Stimulated activated naive CD8-positive, alpha-beta T cell treated with anti-CD3 and anti-CD28 coated beads, Interleukin-15, Interleukin-2, amounts not matched to agents 100 U/mL and 50 U/mL, for 24 hours (primary cell): Measurements from ENCODE around the gene CAMK2A.

Source experiments
- ATAC-seq: fragments of 150-1000 bp; cut with Tn5 transposase; one replicate; pipeline ENCODE4 v1.10.0; 2021
- DNase-seq: peaks from one replicate; pipeline ENCODE4 v3.0.0; 2021

The CAMK2A gene

DNA sequence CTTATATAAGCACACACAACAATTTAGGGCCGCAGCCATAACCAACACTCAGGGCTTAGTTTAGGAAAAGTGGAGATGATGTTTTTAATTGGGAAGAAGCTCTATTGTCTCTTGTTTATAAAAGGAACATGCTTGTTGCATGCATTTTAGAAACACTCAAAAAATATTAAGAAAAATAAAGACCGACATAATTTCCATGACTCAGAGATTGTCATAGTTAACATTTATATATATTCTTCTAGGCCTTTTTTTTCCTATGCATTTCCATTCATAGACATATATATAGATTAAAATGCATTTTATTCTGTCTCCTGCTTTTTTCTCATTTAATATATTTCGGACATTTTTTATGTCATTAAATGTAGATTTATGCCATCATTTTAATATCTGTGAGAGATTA is 26.7 kb upstream of the CAMK2A start:
- no peak for DNase-seq
- no peak for ATAC-seq

DNA sequence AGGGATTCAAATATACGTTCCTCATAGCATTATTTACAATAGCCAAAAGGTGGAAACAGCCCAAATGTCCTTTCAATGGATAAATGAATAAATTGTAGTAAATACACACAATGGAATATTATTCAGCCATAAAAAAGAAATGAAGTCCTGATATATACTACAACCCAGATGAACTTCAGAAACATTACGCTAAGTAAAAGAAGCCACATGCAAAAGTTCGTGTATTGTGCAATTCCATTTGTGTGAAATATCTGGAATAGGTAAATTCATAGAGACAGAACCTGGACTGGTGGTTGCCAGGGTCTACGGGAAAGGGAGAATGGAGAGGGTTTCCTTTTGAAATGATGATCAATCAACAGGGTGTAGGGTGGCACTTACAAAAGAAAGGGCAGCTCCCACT is 25.7 kb upstream of the CAMK2A start:
- ATAC-seq (no peak), DNase-seq (no peak)

DNA sequence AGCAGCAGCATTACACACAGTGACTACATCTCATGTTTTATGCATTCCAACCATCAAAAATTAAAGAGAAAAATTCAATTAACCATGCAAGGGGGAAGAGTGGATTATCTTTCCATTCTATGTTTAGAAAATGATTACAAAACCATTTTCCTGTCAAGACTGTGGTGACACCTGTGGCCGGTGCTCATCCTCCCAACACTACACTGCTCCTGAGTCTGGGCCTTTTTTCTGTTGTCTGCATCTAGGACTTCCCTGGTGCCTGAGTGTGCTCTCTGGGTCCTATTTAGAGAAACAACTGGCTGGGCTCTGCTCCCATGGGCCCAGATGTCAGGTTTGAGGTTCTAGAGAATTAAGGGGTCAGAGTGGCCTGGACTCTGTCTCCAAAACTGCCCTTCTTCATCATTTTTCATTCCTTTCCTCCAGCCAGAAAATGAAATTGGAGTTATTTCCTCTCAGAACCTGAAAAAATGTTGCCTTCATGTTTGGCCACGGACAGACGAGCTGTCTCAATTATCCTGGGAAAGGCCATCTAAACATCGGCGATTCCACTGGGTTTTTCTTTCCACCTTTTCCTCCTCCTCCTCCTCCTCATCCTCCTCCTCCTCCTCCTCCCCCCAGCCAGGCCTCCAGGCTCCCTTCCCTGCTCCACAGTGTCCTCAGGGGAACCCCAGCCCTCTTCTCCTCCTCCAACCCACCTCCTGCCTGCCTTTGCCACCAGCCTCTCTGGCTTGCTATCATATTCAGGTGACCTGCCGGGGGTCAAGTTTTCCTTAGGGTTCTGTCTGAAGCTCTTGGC is 24.5 kb upstream of the CAMK2A start:
- no peak for DNase-seq
- no peak for ATAC-seq

DNA sequence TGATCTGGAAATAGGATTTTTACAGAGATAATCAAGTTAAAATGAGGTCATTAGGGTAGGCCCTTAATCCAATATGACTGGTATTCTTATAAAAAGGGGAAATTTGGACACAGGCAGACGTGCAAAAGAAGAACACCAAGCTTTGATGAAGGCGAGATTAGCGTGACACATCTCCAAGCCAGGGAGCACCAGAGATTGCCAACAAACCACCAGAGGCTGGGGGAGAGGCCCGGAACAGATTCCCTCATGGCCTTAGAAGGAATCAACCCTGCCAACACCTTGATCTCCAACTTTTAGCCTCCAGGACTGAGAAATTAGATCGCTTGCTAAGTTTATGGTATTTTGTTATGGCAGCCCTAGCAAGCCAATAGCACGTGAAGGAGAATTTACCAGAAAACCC is 23.9 kb upstream of the CAMK2A start:
- DNase-seq (no peak), ATAC-seq (no peak)

DNA sequence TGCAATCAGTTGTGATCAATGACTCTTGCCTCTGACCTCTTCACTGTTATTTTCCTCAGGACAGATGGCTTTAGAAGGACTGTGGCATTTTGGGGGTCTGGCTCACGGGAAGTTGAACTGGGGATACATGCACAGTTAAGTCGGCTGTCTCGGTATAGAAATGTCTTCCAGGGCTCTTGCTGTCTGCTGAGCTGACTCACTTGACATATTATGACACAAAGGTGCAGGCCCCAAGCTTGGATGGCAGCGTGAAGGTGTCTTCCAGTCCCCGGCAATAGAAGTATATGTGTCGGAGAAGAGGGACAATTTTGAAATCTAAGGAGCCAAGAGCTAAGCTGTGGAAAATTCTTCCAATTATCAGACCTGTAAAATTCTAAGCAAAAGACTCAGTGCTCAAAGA is 22.9 kb upstream of the CAMK2A start:
- ATAC-seq: no peak
- DNase-seq: no peak

DNA sequence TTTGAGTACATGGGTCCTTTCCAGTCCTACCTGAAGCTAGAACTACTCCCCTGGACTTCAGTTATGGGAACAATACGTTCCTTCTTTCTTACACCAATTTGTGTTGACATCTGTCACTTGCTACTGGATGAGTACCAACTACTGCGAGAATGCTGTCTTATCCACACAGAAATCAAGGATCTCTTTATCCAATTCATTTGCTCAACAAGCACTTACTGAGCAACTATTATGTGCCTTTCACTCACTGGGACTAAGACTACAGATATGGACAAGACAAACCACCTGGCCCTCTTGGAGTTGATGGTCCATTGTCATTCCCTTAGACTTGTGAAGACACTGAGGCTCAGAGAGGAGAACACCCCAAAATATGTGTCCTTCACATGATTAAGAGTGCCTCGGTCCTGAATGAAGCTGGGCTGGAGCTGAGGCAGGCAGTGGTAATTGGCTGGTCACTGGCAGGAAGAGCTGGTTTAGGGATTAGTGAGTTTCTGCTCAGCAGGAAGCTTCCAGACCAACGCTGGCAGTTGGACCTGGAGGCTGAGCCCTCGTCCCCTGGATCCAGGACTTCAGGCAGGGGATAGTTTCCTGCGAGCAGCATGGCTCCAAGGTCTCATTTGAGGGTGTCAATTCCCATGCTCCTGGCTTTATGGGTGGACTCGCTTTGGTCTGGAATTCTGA is 21.6 kb upstream of the CAMK2A start:
- DNase-seq: no peak
- ATAC-seq: no peak

DNA sequence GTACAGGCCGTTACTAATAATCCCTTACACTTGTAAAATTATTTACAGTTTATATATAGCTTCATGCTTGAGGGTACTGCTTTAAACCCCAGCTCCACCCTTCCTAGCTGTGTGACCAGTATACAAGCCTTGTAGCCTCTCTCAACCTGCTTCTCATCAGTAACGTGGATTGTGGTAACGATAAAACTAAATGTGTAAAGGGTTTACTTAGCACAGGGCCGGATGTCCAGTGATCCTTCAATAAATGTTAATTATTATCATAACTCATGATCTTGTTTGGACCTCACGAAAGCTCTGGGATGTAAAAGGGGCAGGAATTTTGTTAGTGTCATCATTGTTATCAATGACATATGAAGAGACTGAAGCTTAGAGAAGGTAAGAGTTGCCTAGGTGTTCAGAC is 20.7 kb upstream of the CAMK2A start:
- DNase-seq: no peak
- no peak for ATAC-seq

DNA sequence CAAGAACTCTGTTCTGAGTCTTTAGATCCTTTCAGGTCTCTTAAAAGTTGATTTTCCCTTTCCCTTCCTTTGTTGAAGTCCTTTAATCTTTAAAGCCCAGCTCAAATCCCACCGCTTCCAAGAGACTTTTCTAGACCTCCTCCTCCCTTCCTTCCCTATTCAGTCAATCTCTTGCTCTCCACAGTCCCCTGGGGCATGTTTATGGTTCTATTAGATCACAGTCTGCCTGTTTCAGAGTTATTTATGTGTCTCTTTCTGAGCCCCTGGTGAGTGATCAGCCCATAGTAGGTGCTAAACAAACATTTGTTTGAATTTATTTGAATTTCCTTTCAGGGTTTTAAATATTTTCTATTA is 20.3 kb upstream of the CAMK2A start:
- no peak for ATAC-seq
- DNase-seq: no peak

DNA sequence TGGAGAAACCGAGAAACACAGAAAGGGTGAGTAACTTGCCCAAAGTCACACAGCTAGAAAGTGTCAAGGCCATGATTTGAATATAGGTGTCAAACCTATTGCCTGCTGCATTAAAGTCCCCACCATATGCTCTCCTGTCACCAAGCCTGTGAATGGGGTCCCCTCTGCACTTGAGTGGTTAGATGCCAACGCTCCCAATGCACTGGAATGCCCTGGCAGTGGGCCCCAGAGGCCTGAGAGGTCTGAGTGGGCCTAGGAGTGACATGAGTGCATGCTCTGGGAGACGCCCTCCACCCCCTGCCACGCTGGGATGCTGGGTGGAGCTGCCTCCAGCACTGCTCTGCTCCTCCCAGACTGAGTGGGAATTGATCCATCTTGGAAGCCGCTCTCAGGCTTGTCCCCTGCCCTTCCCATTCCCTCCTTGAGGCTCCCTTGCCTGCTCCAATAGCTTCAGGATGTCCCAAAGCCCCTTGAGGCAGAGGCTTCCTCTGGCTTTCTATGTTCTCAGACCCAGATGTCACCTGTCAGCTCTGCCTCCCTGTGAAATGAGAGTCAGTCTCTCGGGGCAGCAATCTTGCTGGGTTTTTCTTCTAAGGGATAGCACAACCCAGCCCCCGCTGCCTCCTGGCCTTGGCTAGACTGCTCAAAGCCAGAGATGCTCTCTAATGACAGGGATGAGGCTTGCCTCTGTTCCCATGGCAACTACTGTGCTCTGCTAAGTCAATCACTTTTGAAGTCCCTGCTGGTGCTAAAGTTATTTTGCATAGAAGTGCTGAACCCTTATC is 19.7 kb upstream of the CAMK2A start:
- ATAC-seq (no peak), DNase-seq (no peak)

DNA sequence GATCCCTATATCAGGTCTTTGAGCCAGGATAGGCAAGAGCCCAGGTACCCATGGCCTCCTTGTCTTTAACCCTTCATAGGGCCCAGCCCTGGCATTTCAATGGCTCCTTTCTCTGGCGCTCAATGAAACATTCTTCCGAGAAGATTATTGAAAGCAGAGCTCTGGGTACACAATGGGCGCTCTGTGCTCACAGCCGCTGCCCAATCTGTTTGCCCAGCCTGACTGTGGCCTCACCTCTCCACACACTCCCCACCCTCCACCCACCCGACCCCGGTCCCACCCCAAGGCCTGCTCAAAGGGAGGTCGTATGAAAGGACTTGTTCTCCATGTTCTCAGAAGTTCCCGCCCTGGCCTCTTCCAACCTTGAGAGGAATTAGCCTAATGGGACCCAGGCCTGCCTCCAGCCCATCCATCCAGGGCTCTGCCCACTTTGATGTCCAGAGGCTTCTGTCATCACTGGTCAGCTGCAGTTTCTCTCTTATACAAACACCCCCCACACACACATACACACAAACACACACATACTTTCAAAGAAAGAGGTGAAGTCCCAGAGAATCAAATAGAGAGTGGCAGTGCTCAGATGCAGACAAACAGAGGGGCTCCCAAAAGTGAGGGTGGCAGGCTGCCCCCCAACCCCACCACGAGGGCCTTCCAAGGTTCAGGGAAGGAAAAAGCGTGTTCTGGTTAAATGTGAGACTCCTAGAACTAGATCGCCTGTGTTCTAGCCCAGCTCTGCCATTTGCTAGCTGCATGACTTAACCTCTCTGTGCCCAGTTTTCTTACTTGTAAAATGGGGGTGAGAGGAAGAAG is 18.2 kb upstream of the CAMK2A start:
- DNase-seq (no peak), ATAC-seq (no peak)

DNA sequence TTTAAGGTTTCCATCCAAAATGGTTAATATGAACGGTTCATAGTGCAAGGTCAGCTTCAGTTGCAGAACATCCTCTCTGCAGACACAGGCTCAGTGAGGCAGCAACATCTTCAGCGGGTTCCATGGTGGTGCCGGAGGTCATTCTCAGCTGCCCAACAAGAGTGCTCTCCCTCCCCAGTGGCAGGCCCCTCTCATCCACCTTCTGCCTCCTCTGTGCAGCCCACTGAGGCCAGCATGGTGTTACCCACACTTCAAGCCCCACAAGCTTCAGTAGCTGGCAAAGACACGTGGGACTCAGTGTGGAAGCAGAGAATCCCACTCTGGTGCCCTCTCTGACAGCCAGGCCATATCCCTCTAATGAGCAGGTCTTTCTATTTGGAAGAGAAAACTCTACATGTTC is 17.2 kb upstream of the CAMK2A start:
- no peak for ATAC-seq
- no peak for DNase-seq

DNA sequence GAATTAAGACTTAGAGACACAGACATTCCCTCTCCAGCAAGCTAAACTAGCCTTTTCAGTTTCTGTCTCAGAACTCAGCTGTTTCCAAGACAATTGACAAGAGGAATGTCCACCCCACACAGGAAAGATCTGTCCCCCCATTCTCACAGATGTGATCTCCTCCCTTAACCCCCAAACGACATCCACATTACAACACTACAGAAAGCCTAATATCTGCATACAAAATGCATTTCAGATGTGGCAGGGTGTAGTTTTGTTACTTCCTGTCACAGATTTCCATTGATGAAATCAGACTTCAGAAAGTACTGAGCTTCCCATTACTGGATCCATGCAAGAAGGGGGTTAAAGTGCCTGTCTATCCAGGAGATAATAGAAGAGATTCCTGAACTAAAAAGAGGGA is 16.0 kb upstream of the CAMK2A start:
- ATAC-seq (no peak), DNase-seq (no peak)

DNA sequence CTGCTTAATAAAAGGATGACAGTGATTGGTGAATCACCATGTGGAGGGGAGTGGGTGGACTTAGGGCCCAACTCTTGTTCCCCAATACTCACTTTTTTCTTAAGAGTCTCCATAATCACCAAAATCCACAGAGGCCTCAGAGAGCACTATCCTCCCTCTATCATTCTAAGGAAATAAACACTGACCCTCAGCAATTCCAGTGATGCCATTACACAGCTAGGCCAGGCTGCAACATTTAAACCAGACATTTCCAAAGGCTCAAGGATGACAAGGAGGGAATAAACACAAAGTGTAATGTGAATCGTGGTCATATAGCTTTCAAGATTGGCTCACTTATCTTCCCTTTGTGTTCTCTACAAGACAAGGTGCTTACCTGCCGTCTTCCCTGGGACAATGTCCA is 15.5 kb upstream of the CAMK2A start:
- DNase-seq: no peak
- ATAC-seq: no peak

DNA sequence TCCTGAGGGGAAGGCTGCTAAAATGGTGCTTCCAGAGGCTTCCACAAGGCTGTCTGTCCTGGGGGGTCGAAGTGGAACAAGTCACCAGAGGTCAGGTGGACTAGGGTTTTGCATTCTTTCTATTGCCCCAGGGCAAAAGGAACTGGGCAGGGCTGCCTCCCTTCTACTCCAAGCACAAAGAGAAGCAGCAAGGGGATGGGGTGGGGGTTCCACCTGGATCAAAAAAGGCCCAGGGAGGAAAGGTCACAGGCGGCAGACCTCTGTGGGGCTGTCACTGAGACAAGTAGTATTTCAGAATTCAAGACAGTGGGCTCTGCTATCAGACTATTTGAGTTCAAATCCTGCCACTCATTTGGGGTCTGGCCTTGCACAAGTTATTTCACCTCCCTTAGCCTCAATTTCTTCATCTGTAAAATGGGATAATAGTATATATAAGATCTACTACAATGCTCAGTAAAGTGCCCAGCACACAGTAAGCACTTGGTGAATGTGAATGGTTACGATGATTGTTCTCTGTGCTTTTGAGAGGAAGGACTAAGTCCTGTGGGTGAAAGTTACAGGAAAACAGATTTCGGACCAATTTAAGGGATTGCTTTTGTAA is 15.0 kb upstream of the CAMK2A start:
- ATAC-seq: no peak
- no peak for DNase-seq

DNA sequence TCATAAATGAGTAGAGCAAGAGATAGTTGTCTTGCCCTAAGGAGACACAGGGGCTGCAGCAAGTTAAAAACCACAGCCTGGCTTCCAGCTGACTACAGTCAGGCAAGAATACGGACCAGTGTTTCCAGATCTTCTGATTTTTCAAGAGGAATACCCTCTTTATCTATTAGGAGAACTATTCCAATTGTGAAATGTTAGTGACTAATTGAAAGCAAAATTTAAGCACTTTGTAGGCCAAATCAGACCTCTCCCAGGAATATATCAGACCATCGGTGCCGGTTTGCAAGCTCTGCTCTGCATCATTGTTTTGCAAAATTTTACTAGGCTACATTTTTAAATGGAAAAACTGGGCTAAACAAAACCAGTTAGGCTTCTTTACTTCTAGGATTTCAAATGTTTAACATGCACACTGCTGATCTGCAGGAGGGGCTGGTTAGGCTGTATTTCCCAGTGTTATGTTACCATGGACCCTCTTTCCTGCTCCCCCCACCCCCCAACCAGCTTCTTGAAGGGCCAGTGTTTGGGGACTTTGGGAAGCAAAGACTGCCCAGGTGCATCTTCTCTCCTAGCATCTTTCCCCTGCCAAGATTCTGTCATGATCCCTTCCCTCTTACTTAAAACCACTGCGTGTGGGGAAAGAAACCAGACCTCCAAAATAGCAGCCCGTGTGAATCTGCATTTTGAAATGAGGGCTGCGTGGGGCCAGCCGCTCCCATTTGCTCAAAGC is 14.2 kb upstream of the CAMK2A start:
- ATAC-seq: no peak
- DNase-seq: no peak

DNA sequence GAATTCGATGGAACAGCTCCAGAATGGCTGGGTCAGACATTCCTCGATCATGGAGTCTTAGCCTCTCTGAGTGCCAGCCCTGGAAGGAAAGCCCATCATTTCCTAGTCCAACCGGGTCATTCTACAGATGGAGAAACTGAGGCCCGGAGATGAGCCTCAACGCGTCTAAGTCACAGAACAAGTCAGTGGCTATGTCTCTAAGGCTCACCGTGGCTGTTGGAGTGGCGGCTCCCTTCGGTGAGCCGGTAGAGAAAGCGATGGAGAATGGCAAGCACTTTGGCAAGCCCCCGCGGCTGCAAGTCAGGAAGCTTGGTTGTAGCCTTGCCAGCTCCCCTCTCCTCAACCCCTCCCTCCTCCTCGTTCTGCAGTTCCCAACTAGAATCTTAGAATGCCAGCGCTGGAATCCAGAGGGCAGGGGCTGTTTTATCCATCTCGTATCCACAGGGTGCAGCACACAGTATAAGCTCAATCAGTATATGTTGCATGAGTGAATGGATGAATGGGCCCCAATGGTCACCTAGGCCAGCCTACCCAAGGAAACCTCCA is 13.6 kb upstream of the CAMK2A start:
- DNase-seq: no peak
- ATAC-seq: no peak

DNA sequence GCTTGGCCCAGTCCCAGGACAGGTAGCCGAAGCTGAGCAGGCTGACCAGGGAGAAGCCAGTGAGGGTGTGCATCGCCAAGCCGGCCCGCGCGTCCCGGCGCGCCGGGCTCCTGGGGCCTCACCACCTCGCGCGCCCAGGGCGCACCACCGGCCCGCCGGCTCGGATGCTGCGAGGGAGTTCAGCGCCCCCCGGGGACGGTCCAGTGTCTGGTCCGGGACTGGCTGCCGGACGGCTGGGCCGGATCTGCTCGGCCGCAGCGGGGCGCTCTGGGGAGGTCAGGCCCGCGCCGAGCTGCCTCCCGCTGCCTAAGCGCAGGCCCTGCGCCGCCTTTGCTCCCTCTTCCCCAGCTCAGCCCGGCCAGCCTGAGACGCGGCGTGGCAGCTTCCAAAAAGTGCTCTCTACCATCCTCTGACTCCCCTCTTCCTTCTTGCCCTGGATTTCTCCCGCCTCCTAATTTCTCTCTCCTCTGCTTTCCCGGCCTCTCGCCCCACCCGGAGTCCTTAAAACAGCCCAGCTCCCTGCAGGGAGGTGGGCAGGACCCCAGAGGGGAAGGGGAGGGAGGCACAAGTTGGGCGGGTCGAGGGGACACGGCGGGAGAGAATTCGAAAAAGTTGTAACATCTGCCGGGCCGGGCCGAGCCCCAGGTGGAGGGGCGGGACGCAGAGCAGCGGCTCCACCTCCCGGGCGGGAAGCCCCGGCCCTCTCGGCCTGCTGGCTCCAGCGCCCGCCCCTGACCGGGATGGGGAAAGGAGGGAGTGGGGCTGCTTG is 12.9 kb upstream of the CAMK2A start, which contains the start of gene ARSI:
TSS of gene ARSI (minus strand) at position 605 of the 769 bp plus-strand sequence. CDS start at position 73, 532 bp downstream.
- DNase-seq: no peak

DNA sequence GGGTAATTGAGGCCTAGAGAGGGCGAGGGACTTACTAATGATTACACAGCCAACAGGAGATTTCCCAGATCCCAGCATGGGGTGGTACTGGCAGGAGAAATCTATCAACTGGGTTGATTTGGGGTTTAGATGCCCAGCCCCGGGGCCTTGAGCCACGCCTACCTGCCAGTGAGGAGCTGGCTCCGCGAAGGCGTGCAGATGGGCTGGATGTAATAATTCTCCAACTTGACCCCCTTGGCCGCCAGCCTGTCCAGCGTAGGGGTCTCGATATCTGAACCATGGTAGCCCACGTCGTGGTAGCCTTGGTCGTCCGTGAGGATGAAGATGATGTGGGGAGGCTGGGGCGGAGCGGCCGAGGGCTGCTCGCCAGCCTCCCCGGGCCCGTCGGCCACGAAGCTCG is 12.3 kb upstream of the CAMK2A start:
- ATAC-seq: no peak
- no peak for DNase-seq

More for the DNA sequence above, 12.9 kb upstream of the CAMK2A start, which contains the start of gene ARSI:
- no peak for ATAC-seq

DNA sequence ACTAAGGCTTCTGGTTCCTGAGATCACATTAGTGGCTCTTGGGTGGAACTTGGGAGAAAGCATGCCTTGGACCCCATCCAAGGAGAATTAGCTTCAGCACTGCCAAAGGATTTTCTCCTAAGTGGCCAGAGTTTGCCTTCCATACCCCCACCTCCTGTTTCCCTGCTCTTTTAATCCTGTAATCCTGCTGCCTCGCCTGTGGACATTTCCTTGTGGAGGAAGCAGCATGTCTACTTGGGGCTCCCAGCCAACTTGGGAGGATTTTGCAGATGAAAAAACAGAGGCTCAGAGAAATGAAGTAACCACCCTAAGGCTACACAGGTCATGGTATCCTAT is 11.6 kb upstream of the CAMK2A start:
- no peak for DNase-seq
- ATAC-seq: no peak

DNA sequence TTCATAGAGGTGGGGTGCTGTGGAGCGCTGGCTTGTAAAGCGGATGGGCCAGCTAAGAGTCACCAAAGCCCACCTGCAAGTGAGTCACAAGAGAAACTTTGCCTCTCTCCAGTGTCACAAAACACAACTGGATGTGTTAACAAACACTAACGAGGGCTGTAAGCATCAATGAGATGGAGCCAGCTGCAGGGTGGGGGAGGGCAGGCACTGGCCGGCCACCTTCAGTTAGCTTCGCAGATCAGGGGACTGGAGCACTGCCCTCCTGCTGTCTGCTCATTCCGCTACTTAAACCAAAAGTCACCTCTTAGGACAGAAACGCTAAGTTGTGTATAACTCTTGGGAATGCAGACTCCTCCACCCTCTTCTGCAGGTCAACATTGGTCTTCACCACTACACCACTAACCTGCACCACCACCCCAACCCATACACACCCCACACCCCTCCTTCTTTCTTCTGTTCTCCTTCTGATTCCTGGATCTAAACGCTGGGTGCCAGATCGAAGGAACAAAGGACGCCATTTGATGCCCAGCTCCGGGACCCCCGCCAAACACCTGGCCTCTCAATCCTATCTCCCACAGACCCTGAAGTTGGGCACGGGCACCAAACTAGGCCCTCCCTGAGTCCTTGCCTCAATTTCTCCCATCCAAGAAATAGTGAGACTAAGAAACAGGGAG is 11.1 kb upstream of the CAMK2A start:
- ATAC-seq (no peak), DNase-seq (no peak)
